ENCODE data around the gene FLRT2.

FLRT2 gene

GRCh38 chr14:85546390-85546789 lies 16.4 kb downstream of the FLRT2 start:
- no peak for DNase-seq (ENCODE audit: low spot score)
- no peak for TF ChIP-seq CTCF (IDR thresholded peaks at IDR 0.05; ENCODE audit: extremely low read depth, missing control alignments)

GRCh38 chr14:85549697-85550096 lies 19.8 kb downstream of the FLRT2 start:
- DNase-seq (ENCODE audit: low spot score): no peak
- TF ChIP-seq CTCF (IDR thresholded peaks at IDR 0.05; ENCODE audit: extremely low read depth, missing control alignments): no peak

GRCh38 chr14:85554106-85554505 lies 24.2 kb downstream of the FLRT2 start:
- DNase-seq (ENCODE audit: low spot score): no peak
- no peak for TF ChIP-seq CTCF (IDR thresholded peaks at IDR 0.05; ENCODE audit: extremely low read depth, missing control alignments)

- no peak for TF ChIP-seq CTCF (IDR thresholded peaks at IDR 0.05; ENCODE audit: extremely low read depth, missing control alignments)
- no peak for DNase-seq (ENCODE audit: low spot score)
Observed at GRCh38 chr14:85556267-85556666, 26.3 kb downstream of the FLRT2 start.

- DNase-seq (ENCODE audit: low spot score): no peak
- no peak for TF ChIP-seq CTCF (IDR thresholded peaks at IDR 0.05; ENCODE audit: extremely low read depth, missing control alignments)
Observed at GRCh38 chr14:85558505-85558904, 28.6 kb downstream of the FLRT2 start.

- no peak for TF ChIP-seq CTCF (IDR thresholded peaks at IDR 0.05; ENCODE audit: extremely low read depth, missing control alignments)
- no peak for DNase-seq (ENCODE audit: low spot score)
Observed at GRCh38 chr14:85562630-85563029, 32.7 kb downstream of the FLRT2 start.

GRCh38 chr14:85564841-85565527 lies 35.0 kb downstream of the FLRT2 start:
- no peak for TF ChIP-seq CTCF (IDR thresholded peaks at IDR 0.05; ENCODE audit: extremely low read depth, missing control alignments)
- DNase-seq (ENCODE audit: low spot score): no peak

All from GM20000 (cell line).